GM19324 (cell line): Measurements from ENCODE around the gene SCGB1D2.
"Not testable (repeated sequence)": the region's sequence is repeated elsewhere in the genome, so short reads cannot be mapped to it uniquely, and the experiment has no call there.

ENCODE experiments used
- ATAC-seq: cut with Tn5 transposase; IDR thresholded peaks from one replicate; pipeline ENCODE4 v1.9.1; 2021; ENCODE audit warnings: mild to moderate bottlenecking, moderate library complexity; ENCODE audit not compliant: unreplicated experiment, low FRiP score

SCGB1D2 gene, protein sequence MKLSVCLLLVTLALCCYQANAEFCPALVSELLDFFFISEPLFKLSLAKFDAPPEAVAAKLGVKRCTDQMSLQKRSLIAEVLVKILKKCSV

DNA sequence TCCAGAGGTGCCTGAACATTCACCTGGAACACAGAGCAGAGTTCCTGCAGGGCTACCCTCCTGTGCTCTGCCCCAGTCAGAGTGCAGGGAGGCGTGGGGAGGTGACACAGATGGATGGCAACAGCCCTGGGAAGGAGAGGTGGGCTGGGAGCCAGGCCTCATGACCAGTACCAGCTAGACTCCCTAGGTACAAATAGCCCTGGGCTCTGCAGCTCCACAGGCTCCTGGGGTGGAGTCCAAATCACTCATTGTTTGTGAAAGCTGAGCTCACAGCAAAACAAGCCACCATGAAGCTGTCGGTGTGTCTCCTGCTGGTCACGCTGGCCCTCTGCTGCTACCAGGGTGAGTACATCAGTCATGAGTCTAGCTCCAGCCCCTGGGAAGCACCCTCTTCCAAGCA lies at the start of gene SCGB1D2:
Gene SCGB1D2, plus strand, starts transcription at position 219 of the 400 bp plus-strand sequence. Its CDS starts 69 bp downstream, at position 288.
- no peak for ATAC-seq

DNA sequence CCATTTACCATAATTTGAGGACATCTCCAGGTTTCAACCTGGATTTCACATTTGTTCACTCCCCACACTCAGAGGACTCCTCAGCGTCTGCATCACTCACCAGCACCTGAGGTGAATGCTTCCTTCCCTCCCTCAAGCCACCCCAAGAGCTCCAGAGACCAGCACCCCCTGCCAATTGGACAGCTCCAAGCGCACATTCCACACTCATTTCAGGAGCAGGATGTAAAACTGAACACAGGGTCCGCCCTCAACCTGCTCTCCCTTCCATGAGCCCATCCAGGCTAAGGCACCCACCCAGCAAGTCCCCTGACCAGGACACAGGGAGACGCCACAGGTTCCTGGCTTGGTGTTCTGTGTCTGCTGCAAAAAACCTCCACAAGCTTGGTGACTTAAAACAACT lies 48.1 kb upstream of the SCGB1D2 start:
- no peak for ATAC-seq

DNA sequence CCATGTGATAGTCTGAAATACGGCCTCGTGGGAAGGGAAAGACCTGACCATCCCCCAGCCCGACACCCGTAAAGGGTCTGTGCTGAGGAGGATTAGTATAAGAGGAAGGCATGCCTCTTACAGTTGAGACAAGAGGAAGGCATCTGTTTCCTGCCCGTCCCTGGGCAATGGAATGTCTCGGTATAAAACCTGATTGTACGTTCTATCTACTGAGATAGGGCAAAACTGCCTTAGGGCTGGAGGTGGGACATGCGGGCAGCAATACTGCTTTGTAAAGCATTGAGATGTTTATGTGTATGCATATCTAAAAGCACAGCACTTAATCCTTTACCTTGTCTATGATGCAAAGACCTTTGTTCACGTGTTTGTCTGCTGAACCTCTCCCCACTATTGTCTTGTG lies 47.0 kb upstream of the SCGB1D2 start:
- not testable (repeated sequence) for ATAC-seq

DNA sequence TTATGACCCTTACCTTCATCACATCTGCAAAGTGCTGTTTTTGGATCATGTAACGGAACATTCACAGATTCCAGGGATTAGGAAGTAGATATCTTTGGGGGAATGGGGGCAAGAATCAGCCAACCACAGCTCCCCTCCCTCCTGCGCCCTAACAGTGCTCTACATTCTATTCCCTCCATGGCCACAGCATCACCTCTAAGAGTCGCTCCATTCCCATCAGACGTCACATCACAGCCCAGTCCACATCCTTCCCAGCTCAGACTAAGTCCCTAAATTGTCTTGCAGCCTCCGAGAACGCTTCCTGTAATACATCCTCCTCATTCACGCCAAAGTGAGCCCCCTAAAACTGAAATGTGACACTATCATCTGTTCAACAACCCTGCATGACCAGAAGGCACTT lies 46.1 kb upstream of the SCGB1D2 start:
- ATAC-seq, result no peak

DNA sequence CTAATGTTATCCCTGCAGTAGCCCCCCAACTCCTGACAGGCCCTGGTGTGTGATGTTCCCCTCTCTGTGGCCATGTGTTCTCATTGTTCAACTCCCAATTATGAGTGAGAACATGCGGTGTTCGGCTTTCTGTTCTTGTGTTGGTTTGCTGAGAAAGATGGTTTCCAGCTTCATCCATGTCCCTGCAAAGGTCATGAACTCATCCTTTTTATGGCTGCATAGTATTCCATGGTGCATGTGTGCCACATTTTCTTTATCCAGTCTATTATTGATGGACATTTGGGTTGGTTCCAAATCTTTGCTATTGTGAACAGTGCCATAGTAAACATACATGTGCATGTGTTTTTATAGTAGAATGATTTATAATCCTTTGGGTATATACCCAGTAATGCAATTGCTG lies 44.6 kb upstream of the SCGB1D2 start:
- ATAC-seq, result not testable (repeated sequence)

DNA sequence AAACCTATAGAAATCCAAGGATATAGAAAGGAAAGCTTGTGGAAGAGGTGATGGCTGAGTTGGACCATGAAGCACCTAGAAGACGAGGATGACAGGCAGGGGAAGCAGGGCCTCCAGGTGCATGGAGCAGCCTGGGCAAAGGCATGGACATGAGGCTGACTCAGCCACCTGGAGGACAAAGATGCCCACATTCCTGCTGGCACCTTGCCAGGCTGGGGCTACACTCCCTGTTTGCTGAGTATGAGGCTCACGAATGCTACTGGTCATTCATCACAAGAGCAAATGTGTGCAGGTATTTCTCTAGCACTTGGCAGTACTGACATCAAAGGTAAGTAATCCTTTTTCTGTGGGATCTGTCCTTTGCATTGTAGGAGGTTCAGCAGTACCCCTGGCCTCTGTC lies 40.7 kb upstream of the SCGB1D2 start:
- no peak for ATAC-seq

DNA sequence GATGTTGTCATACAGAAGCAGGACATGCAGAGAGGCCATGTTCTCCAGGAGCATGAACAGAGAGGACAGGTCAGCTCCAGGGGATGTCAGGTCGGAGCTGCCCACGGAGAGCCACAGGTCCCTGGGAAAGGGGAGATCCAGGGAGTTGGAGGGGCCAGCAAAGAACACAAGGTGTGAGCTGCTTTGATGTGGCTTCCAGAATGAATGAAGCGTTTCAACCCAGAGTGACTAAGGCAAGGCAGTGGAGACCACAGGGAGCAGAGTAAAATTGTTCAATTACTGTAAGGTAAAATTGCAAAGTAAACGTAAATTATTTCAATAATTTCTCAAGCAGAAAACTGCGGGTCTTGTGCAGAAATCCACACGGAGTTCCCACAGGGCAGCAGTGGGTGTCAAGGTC lies 39.1 kb upstream of the SCGB1D2 start:
- no peak for ATAC-seq

DNA sequence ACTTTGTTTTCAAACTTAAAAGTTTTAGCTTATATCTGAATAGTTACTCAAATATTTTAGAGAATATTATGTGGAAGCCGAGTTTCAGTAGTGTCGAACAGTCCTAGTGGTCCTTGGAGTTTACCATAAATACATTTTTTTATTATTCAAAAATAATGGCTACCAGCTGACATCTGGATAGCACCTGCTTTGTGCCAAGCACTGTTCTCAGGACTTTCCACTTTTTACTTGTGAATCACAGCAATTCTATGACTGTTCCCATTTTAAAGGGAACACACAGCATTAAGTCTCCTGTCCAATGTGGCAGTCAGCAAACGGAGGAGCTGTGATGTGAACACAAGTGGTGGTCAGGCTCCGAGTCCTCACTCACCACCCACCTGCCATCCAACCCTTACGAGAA lies 37.6 kb upstream of the SCGB1D2 start:
- ATAC-seq, result no peak

DNA sequence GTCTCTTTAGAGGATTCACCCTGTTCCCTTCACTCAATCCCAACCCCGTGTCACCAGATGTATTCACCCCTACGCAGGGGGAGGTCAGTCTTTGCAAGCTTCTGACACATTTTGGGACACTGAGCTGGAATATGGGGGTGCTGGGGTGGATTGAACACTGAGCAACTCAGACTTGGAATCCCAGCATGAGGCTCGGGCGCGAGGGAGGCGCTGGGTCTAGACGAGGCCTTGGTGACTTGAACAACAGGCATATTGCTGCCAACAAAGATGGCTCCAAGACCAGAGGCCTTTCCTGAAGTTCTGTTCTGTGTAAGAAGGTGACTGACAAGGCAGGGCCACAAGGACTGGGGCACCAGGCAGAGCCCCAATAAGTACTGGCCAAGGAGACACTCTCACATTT lies 36.6 kb upstream of the SCGB1D2 start:
- ATAC-seq, result no peak

DNA sequence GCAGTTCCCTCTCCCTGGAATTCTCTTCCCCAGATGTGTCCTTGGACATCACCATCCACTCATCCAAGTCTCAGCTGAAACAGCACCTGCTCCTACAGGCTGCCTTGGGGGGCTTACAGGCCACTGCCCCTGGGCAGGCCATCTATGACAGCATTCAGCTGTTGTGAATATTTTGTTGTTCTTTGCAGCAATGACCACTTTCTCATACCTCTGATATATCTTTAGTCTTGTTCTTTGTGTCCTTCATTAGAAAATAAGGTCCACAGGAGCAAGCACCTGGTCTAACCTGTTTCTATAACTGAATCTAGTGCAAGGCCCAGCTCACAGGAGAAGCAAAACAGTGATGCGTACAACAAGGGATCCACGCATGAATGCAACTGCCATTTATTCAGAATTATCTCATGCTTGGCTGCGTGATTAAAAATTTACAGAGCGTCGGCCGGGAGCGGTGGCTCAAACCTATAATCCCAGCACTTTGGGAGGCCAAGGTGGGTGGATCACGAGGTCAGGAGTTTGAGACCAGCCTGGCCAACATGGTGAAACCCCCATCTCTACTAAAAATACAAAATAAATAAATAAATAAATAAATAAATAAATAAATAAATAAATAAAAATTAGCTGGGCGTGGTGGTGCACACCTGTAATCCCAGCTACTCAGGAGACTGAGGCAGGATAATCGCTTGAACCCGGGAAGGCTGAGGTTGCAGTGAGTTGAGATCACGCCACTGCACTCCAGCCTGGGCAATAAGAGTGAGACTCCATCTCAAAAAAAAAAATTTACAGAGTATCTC lies 35.6 kb upstream of the SCGB1D2 start:
- not testable (repeated sequence) for ATAC-seq

DNA sequence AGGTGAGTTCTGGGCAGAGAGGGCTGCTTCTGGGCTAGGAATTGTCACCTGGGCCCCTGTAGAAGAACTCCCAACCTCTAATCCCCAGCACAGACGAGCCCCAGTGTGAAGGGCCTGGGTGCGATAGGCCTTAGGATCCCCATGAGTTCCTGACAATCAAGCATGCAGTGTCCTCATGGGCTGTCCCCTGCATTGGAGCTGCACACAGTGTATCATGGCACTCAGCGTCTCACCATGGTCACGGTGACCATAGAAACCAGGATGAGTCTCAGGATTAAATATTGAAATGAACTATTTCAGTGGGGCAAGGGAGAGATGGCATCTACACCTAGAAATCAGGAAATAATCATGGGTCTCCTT lies 33.3 kb upstream of the SCGB1D2 start:
- no peak for ATAC-seq

DNA sequence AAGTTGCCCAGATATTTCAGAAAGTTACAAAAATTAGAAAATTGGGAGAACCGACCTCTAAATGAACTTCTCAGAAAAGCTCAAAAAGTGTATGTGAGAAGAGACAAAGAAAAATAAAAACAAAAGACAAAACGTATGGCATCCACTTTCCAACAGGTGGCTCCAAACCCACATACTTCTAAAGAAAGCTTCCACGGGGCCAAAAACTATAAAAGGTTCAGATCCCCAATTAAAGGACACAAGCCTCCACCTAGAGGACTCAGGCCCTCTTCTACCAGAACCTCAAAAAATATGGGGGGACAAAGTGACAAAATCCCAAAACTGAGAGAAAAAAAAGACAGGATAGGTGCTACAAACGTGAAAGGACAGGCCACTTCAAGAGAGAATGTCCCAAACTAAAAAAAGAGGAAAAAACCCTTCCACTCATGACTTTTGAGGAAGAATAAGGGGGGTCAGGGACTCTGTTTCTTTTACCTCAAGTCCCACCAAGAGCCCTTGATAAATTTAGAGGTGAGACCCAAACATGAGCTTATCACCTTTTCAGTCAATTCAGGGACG lies 24.8 kb upstream of the SCGB1D2 start:
- ATAC-seq, result no peak

DNA sequence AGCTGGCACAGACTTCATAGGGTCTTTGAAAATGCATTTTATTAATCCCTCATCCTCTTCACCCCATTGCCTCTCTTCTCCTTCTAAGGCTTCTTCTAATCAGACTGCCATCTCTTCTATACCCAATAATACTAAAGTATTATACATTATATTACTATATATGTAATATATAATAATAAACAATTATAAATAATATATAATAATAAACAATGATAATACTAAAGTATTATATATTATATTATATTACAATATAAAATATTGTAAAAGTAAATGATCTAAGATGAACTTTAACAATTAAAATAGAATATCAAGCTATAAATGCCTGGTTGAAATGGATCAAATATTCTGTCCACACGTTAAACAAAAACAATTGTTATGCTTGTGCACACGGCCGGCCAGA lies 20.5 kb upstream of the SCGB1D2 start:
- ATAC-seq, result no peak

DNA sequence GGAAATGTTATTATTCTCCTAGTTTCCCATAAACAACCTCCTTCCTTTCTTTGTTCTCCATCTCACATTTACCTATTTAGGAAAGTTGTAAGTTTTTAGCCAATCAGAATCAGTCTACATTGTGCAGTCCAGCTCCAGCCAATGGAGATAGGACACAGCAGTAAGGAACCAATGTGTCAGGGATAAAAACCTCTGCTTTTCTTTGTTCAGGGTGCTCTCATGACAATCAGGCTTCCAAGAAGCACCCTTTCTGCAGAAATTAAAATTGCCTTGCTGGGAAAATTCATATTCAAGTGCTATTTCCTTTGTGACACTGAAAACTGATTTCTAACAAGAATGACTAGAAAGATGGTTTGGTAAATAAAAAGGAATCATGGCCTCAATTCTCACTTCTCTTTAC lies 18.9 kb upstream of the SCGB1D2 start:
- ATAC-seq, result no peak

DNA sequence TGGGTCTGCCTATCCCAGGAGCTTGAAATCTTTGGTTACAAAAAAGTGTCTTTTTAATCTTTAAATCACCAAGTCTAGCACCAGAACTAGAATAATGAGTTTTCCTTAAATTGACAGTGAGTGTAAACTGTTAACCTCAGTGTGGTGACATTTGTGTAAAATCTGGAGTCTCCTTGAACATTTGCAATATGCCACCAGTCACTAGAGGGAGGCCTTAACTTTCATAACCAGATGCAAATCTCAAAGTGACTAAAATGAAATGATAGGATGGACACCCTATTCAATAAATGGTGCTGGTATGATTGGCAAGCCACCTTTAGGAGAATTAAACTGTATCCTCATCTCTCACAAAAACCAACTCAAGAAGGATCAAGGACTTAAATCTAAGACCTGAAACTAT lies 8.3 kb upstream of the SCGB1D2 start:
- no peak for ATAC-seq

DNA sequence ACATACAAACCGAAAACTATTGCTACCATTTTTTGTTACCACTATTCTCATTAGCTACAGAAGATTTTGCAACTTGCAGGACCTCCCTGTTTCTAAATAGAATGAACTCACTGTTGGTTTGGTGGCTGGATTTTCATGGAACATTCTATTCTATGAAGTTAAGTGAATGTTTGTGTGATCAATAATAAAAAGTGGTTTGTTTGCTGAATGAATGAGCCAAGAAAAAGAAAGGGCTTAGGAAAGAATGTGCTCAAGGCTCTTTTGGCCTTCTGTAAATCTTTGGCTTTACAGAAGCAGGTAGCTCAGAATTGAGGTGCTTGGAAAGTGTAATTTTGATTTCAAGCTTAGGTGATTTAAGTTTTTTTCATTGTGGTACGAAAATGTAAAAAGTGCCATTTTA lies 5.9 kb upstream of the SCGB1D2 start:
- ATAC-seq, result no peak

DNA sequence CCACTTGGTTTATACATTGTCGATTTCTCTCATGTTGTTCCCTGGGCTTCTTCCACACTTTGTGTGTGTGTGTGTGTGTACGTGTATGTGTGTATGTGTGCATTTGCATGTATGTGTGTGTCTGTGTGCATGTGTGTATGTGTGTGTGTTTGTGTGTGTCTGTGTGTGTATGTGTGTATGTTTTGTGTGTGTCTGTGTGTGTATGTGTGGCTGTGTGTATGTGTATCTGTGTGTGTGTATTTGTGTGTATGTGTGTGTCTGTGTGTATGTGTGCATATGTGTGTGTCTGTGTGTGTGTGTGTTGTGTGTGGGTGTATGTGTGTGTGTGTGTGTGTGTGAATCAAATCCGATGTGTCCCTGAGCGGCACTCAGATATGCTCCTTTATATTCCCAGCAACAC lies 4.5 kb upstream of the SCGB1D2 start:
- no peak for ATAC-seq

DNA sequence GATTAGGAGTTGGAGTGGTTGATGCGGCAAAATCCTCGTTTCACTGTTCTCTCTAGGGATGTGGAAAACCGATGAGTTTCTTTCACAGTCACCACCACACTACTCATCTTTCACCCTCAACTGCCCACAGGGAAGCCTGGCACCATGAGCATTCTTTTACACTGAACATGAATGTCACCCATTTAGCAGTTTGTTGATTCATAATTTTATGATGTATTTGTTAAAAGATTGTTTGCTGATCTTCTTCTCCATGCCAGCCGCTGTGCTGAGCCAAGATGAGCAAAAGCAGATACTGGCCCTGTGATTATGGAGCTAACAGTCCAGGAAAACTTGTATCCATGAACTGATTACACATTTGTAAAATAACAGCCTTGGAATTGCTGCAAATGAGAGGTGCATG lies 3.9 kb upstream of the SCGB1D2 start:
- no peak for ATAC-seq

DNA sequence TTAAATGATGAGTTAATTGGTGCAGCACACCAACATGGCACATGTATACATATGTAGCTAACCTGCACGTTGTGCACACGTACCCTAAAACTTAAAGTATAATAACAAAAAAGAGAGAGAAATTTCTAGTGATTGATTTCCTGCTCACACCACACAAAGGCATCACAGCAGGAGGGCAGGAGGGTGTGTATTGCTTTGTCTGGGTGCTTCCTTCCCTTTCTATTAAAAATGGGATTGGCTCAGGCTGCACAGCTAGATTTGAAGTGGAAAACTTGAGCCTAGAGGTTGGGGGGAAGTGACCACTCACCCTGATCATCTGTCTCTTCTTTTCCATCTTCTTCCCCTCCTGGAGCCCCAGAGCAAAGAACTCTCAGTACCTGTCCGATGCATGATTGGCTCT lies 944 bp upstream of the SCGB1D2 start:
- no peak for ATAC-seq

DNA sequence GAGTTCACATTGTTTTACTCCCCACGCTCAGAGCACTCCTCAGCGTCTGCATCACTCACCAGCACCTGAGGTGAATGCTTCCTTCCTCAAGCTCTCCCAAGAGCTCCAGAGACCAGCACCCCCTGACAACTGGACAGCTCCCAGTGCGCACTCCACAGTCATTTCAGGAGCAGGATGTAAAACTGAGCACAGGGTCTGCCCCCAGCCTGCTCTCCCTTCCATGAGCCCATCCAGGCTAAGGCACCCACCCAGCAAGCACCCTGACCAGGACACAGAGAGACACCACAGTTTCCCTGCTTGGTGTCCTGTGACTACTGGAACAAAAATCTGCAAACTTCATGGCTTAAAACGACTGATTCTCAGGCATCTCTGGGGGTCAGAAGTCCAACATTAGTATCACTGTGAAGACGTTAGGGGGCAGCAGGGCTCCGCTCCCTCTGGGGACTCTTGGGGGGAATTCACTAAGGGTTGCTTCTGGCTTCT lies 3.3 kb downstream of the SCGB1D2 start:
- ATAC-seq, result no peak

DNA sequence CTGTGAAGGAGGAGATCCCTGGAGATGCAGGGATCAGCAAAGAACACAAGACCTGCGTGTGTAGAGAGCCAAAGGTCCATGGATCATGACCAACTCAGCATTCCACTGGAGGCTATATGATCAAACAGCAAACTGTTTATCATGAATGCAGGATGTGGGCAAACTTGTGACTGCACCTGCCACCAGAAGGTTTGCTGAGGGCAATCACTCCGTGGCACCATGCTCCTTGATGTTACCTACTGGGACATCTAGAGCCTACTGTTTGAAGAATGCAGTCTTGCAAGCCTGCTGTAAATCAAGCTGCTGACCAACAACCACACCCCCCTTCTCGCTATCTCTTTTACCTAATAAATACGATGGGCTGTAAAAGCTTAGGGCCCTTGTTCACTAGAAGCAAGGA lies 9.7 kb downstream of the SCGB1D2 start:
- no peak for ATAC-seq

DNA sequence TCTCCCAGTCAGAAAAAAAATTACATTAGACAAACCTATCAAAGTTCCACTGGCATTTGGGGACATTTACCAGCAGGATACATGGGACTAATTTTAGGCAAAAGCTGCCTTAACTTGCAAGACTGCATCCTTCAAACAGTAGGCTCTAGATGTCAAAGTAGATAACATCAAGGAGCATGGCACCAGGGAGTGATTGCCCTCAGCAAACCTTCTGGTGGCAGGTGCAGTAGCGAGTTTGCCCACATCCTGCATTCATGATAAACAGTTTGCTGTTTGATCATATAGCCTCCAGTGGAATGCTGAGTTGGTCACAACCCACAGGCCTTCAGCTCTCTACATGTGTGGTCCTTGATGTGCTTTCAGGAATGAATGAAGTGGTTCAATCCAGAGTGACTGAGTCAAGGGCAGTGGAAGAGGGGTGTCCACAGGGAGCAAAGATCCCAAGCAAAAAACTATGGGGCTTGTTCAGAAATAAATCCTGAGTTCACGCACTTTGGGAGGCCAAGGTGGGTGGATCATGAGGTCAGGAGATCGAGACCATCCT lies 12.0 kb downstream of the SCGB1D2 start:
- ATAC-seq, result no peak
